SU-DHL-6 (cell line): ENCODE measurements around the gene LIPM.

Experiments
- H2AFZ ChIP-seq: fragments of 200-600 bp; sonication (generic); 2 replicates; pipeline ENCODE4 v1.6.1; 2014; ENCODE audit warnings: low read depth, mild to moderate bottlenecking, moderate library complexity, mixed read lengths, antibody characterized with exemption, low read length; ENCODE audit not compliant: severe bottlenecking
- H3F3A ChIP-seq: fragments of 200-600 bp; shearing (Covaris generic); 2 replicates; pipeline ENCODE4 v1.6.0; 2016; ENCODE audit warnings: antibody characterized with exemption, mild to moderate bottlenecking; ENCODE audit not compliant: insufficient read depth
- H3K27ac ChIP-seq: fragments of 200-600 bp; sonication (generic); 2 replicates; pipeline ENCODE4 v1.5.1; 2016; ENCODE audit warnings: low read depth, mild to moderate bottlenecking, low read length, moderate library complexity, mixed read lengths
- H3K27me3 ChIP-seq: fragments of 200-600 bp; sonication (generic), shearing (Covaris generic); 2 replicates; pipeline ENCODE4 v1.6.0; 2014; ENCODE audit warnings: mild to moderate bottlenecking, low read length
- H3K36me3 ChIP-seq: fragments of 200-600 bp; sonication (generic); 2 replicates; pipeline ENCODE4 v1.6.1; 2014; ENCODE audit warnings: mild to moderate bottlenecking, low read length, mixed read lengths
- H3K4me2 ChIP-seq: fragments of 300-600, 200-600 bp; shearing (Covaris generic), sonication (generic); 2 replicates; pipeline ENCODE4 v1.6.0; 2014; ENCODE audit warnings: low read length, low read depth, mild to moderate bottlenecking; ENCODE audit not compliant: poor library complexity, severe bottlenecking
- H3K4me3 ChIP-seq: fragments of 200-600 bp; sonication (generic); 2 replicates; pipeline ENCODE4 v1.5.1; 2014; ENCODE audit warnings: antibody characterized with exemption, low read length, mild to moderate bottlenecking, mixed read lengths; ENCODE audit not compliant: insufficient read depth, poor library complexity, severe bottlenecking
- H3K79me2 ChIP-seq: fragments of 200-600 bp; sonication (generic); 2 replicates; pipeline ENCODE4 v1.6.1; 2014; ENCODE audit warnings: mild to moderate bottlenecking, low read length, moderate library complexity; ENCODE audit not compliant: insufficient read depth
- H3K9ac ChIP-seq: fragments of 200-600 bp; sonication (generic); 2 replicates; pipeline ENCODE4 v1.7.0; 2014; ENCODE audit warnings: mild to moderate bottlenecking, low read length
- H3K9me2 ChIP-seq: fragments of 200-600 bp; sonication (generic); replicated peaks from 2 replicates; pipeline ENCODE4 v1.6.1; 2014; ENCODE audit warnings: low read length; ENCODE audit not compliant: insufficient read depth
- H3K9me3 ChIP-seq: fragments of 200-600 bp; sonication (generic); 2 replicates; pipeline ENCODE4 v1.6.1; 2014; ENCODE audit warnings: low read length, mixed read lengths; ENCODE audit not compliant: insufficient read depth
- H4K20me1 ChIP-seq: fragments of 200-600 bp; sonication (generic); 2 replicates; pipeline ENCODE4 v1.6.1; 2014; ENCODE audit warnings: low read depth, mild to moderate bottlenecking, antibody characterized with exemption, low read length, moderate library complexity, mixed read lengths
- EZH2phosphoT487 ChIP-seq: fragments of 200-600 bp; sonication (generic), shearing (Covaris generic); conservative IDR thresholded peaks from 2 replicates; pipeline ENCODE4 v1.6.1; 2018; ENCODE audit warnings: mild to moderate bottlenecking, antibody characterized with exemption, low read length, moderate library complexity, mixed read lengths
- TF ChIP-seq, protein P1 (sequence below): fragments of 200-600 bp; sonication (generic); IDR thresholded peaks from one replicate; pipeline ENCODE4 v1.5.1; 2017; ENCODE audit warnings: antibody characterized with exemption, mild to moderate bottlenecking, low read length, moderate library complexity; ENCODE audit not compliant: insufficient read depth, poor library complexity, severe bottlenecking

LIPM gene

DNA sequence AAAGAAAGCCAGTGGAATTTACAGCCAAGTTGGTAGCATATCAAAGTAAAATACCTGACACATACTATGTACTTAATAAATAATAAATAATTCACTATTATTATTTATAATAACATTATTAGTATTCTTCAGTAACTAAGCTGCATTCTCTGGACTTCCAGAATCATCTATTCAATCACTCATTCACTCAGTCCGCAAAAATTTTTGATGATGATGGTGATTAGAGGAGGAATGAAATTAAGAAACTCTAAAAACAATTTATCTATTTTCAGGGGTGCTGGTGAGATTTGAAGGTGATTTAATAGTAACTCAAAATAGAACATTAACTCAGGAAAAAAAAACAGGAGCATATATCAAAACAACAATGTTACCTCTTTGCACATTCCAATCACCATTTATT lies 45.9 kb upstream of the LIPM start:
- no peaks in the 10 kb centered on the region for H3K27me3 ChIP-seq
- H3F3A ChIP-seq: no peaks in the 10 kb centered on the region
- no peaks in the 10 kb centered on the region for H3K36me3 ChIP-seq
- H3K79me2 ChIP-seq: no peaks in the 10 kb centered on the region
- no peaks in the 10 kb centered on the region for H3K9me3 ChIP-seq
- no peak overlapping the region for H2AFZ ChIP-seq
- no peaks in the 10 kb centered on the region for H4K20me1 ChIP-seq
- TF ChIP-seq EZH2phosphoT487: no peak
- TF ChIP-seq, protein P1, sequence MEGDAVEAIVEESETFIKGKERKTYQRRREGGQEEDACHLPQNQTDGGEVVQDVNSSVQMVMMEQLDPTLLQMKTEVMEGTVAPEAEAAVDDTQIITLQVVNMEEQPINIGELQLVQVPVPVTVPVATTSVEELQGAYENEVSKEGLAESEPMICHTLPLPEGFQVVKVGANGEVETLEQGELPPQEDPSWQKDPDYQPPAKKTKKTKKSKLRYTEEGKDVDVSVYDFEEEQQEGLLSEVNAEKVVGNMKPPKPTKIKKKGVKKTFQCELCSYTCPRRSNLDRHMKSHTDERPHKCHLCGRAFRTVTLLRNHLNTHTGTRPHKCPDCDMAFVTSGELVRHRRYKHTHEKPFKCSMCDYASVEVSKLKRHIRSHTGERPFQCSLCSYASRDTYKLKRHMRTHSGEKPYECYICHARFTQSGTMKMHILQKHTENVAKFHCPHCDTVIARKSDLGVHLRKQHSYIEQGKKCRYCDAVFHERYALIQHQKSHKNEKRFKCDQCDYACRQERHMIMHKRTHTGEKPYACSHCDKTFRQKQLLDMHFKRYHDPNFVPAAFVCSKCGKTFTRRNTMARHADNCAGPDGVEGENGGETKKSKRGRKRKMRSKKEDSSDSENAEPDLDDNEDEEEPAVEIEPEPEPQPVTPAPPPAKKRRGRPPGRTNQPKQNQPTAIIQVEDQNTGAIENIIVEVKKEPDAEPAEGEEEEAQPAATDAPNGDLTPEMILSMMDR: no peak
- no peak overlapping the region for H3K27ac ChIP-seq
- no peak overlapping the region for H3K4me3 ChIP-seq
- H3K9me2 ChIP-seq: no peaks in the 10 kb centered on the region
- no peak overlapping the region for H3K9ac ChIP-seq
- H3K4me2 ChIP-seq: no peak overlapping the region

DNA sequence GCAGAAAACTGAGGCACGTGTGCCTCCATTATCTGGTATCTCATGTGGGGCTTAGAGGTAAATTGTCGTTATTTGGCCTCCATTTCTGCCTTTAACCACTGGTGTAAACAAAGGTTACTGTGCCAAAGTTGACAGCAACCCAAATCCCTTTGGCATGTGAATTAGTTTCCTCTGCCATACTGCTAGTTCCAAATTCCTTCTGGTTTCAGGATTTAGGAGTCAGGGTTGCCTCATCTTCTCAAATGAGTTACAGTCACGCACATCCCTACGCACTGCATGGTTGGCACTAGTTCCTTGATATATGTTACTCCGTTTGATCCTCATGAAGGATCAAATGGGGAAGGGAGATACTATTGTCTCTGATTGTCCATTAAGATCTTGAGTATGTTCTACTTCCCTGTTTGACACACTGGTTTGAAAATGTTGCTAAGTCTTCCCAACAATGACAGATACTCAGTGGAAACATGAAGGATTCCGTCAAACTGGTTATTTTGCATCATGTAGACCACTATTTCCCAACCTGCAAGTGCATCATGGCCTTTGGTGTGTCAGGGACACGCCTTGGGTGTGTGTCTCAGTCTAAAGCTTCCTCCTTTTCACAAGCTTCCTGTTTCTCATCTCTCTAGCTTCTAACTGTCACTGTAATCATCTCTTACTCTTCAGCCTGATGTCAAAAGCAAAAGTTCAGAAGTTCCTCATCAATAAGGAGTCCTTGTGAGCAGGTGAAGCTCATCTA lies 43.0 kb upstream of the LIPM start, which contains the start of gene LIPN:
Gene LIPN (plus strand): TSS at position 655 of the 736 bp plus-strand sequence. CDS start 1,386 bp downstream, outside the sequence.
- Histone ChIP-seq H3K27me3 (no peaks in the 10 kb centered on the region), H3K4me2 (peak within 1 kb of the TSS; percentile 30), H3K27ac (no peak within 1 kb of the TSS), H3K36me3 (no peaks in the 10 kb centered on the region), H3K4me3 (no peak within 1 kb of the TSS), H3K79me2 (no peaks in the 10 kb centered on the region), H3K9ac (no peak within 1 kb of the TSS), H3K9me3 (no peaks in the 10 kb centered on the region), H3K9me2 (no peaks in the 10 kb centered on the region), H2AFZ (peak within 1 kb of the TSS; percentile 89), H3F3A (no peaks in the 10 kb centered on the region), H4K20me1 (no peaks in the 10 kb centered on the region)
- TF ChIP-seq, protein P1: no peak
- no peak for TF ChIP-seq EZH2phosphoT487

DNA sequence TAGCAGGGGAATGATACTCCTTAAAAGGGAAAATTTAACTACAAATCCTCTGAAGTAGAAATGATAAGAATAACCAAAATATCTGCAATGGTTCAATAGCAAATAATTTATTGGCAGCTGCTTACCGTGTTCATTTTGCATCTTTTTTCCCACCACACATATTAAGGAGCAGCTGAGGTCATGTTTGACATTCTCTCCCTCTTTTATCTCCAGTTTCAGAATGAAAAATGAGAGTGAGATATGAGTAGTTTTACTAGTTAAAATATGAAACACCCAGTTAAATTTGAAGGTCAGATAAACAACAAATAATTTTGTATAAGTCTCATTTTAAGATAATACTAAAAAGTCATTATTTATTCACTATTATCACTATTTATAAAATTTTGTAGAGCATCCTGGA lies 39.6 kb upstream of the LIPM start:
- no peaks in the 10 kb centered on the region for H3K36me3 ChIP-seq
- H3K9me3 ChIP-seq: no peaks in the 10 kb centered on the region
- no peaks in the 10 kb centered on the region for H3F3A ChIP-seq
- no peaks in the 10 kb centered on the region for H3K79me2 ChIP-seq
- H3K9me2 ChIP-seq: no peaks in the 10 kb centered on the region
- H4K20me1 ChIP-seq: no peaks in the 10 kb centered on the region
- no peaks in the 10 kb centered on the region for H3K27me3 ChIP-seq
- no peak overlapping the region for H3K9ac ChIP-seq
- H2AFZ ChIP-seq: no peak overlapping the region
- no peak overlapping the region for H3K4me3 ChIP-seq
- no peak for TF ChIP-seq EZH2phosphoT487
- TF ChIP-seq, protein P1: no peak
- H3K4me2 ChIP-seq: no peak overlapping the region
- no peak overlapping the region for H3K27ac ChIP-seq
